ENCODE results near the gene ATP11C. TPM values are rescaled to one million over a fixed set of nuclear protein-coding genes. Genes with fewer than 3 reads are reported as not detected.
"Not testable (repeated sequence)": the region's sequence is repeated elsewhere in the genome, so short reads cannot be mapped to it uniquely, and the experiment has no call there.

The ATP11C gene
- total RNA-seq, 4 donors from 2014 or later, result 22.8 to 40.3 (median 26.2) TPM

DNA sequence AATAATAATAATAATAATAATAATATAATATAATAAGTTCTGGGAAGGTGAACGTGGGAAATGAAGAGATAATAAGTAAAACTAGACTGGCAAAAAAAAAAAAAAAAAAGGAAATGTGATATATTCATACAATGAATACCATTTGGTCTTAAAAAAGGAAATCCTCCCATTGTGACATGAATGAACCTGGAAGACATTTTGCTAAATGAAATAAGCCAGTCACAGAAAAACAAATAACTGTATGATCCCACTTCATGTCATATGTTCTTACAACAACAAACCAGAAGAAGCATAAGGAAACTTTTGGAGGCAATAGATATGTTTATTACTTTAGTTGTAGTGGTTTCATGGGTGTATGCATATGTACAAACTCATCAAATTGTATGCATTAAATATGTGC, 63.1 kb downstream of the ATP11C start:
- no peak for DNase-seq
- no peaks in the 10 kb centered on the region for H3K27me3 ChIP-seq
- intact Hi-C loops (cut with DNase I), result no loop called here
- no peaks in the 10 kb centered on the region for H3K36me3 ChIP-seq
- TF ChIP-seq, protein P1, sequence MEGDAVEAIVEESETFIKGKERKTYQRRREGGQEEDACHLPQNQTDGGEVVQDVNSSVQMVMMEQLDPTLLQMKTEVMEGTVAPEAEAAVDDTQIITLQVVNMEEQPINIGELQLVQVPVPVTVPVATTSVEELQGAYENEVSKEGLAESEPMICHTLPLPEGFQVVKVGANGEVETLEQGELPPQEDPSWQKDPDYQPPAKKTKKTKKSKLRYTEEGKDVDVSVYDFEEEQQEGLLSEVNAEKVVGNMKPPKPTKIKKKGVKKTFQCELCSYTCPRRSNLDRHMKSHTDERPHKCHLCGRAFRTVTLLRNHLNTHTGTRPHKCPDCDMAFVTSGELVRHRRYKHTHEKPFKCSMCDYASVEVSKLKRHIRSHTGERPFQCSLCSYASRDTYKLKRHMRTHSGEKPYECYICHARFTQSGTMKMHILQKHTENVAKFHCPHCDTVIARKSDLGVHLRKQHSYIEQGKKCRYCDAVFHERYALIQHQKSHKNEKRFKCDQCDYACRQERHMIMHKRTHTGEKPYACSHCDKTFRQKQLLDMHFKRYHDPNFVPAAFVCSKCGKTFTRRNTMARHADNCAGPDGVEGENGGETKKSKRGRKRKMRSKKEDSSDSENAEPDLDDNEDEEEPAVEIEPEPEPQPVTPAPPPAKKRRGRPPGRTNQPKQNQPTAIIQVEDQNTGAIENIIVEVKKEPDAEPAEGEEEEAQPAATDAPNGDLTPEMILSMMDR (IDR thresholded peaks at IDR 0.05), result no peak
- no peak for TF ChIP-seq POLR2A (IDR thresholded peaks at IDR 0.05)
- H3K9me3 ChIP-seq, result no peaks in the 10 kb centered on the region
- H3K4me1 ChIP-seq, result no peaks in the 10 kb centered on the region
- H3K4me3 ChIP-seq (replicated peaks in 1 of 3), result no peak overlapping the region
- H3K27ac ChIP-seq, result no peak overlapping the region
- WGBS, 2 donors, result 72 to 84% methylated on average over 1 of the region's 1 CpG

DNA sequence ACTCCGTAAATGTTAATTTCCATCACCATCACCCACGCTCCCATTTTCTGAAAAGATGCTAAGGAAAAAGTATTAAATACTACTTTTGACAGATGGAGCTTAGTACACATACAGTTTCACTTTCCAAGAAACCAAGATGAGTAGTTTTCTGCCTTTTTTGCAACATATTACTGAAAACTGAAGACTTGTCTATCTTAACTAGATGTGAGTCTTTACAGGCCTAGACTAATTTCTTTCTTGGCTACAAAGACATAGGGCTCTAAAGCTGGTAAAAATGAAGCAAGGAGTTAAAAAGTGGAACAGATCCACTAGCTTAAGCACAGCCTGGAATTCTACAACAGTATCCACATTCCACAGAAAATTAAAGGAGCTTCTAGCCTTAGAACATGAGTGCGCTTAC, 68.2 kb downstream of the ATP11C start:
- no peak for DNase-seq
- Histone ChIP-seq H3K4me1 (no peaks in the 10 kb centered on the region), H3K27me3 (no peaks in the 10 kb centered on the region), H3K36me3 (no peaks in the 10 kb centered on the region), H3K4me3 (replicated peaks in 1 of 3) (no peak overlapping the region), H3K9me3 (no peaks in the 10 kb centered on the region), H3K27ac (no peak overlapping the region)
- TF ChIP-seq, protein P1 (IDR thresholded peaks at IDR 0.05), result no peak
- TF ChIP-seq POLR2A (IDR thresholded peaks at IDR 0.05), result no peak
- intact Hi-C loops (cut with DNase I), result no loop called here
- WGBS, 2 donors, result 95 to 100% methylated on average over 3 of the region's 3 CpGs

DNA sequence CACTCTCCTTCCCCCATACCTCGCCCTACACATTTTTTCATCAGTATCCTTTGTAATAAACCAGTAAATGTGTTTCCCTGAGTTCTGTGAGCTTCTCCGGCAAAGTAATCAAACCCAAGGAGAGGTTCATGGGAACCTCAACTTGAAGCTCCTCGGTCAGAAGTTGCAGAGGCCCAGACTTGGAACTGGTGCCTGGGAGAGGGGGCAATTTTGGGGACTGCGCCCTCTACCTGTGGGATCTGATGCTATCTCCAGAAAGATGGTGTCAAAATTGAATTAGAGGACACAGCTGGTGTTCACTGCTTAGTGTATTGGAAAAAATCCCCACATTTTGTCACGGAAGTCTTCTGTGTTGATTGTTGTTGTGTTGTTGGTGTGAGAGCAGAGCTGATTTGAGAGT, 70.6 kb downstream of the ATP11C start:
- no peaks in the 10 kb centered on the region for H3K4me1 ChIP-seq

DNA sequence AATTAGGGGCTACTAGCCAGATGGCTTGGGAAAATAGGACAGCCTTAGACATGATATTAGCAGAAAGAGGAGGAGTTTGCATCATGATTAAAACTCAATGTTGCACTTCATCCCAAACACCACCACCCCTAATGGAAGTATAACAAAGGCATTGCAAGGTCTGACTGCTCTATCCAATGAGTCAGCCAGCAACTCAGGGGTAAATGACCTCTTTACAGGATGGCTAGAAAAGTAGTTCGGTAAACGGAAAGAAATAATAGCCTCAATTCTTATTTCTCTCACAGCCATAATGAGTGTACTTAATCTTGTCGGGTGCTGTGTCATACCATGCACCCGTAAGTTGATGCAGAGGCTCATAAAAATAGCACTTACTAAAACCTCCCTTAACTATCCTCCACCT, 76.0 kb downstream of the ATP11C start:
- WGBS, 2 donors, result 89 to 95% methylated on average over 4 of the region's 4 CpGs
- DNase-seq; H3K27ac ChIP-seq; intact Hi-C loops (cut with DNase I); H3K4me1 ChIP-seq; H3K9me3 ChIP-seq; H3K27me3 ChIP-seq; H3K36me3 ChIP-seq; H3K4me3 ChIP-seq (replicated peaks in 1 of 3): not testable (repeated sequence)

More for the DNA sequence above, 70.6 kb downstream of the ATP11C start:
- TF ChIP-seq, protein P1 (IDR thresholded peaks at IDR 0.05), result no peak
- TF ChIP-seq POLR2A (IDR thresholded peaks at IDR 0.05), result no peak
- 97% methylated on average over 5 of the region's 5 CpGs for WGBS, 2 donors
- intact Hi-C loops (cut with DNase I), result no loop called here
- no peak overlapping the region for H3K4me3 ChIP-seq (replicated peaks in 1 of 3)
- no peaks in the 10 kb centered on the region for H3K27me3 ChIP-seq
- H3K27ac ChIP-seq, result no peak overlapping the region
- no peaks in the 10 kb centered on the region for H3K36me3 ChIP-seq
- no peak for DNase-seq
- no peaks in the 10 kb centered on the region for H3K9me3 ChIP-seq

DNA sequence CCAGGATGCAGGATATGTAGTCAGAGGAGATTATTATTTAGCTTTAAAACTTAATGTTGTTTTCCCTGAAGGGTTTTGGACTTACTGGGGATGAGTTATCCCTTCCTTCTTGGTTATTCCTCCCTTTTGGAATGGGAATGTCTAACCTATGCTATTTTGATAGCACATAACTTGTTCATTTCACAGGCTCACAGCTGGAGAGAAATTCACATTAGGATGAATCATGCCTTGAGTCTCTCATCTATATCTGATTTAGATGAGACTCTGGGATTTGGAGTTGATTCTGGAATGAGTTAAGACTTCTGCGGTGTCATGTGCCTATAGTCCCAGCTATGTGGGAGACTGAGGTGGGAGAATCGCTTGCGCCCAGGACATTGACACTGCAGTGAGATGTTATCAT, 81.1 kb downstream of the ATP11C start:
- 95 to 96% methylated on average over 3 of the region's 3 CpGs for whole genome bisulfite sequencing, 2 donors
- TF ChIP-seq POLR2A (IDR thresholded peaks at IDR 0.05), result no peak
- TF ChIP-seq, protein P1 (IDR thresholded peaks at IDR 0.05), result no peak
- H3K4me3 ChIP-seq (replicated peaks in 1 of 3), result no peak overlapping the region
- no peaks in the 10 kb centered on the region for H3K9me3 ChIP-seq
- no peaks in the 10 kb centered on the region for H3K27me3 ChIP-seq
- no peaks in the 10 kb centered on the region for H3K36me3 ChIP-seq
- H3K4me1 ChIP-seq, result no peaks in the 10 kb centered on the region
- no peak for DNase-seq
- intact Hi-C loops (cut with DNase I), result no loop called here
- no peak overlapping the region for H3K27ac ChIP-seq

DNA sequence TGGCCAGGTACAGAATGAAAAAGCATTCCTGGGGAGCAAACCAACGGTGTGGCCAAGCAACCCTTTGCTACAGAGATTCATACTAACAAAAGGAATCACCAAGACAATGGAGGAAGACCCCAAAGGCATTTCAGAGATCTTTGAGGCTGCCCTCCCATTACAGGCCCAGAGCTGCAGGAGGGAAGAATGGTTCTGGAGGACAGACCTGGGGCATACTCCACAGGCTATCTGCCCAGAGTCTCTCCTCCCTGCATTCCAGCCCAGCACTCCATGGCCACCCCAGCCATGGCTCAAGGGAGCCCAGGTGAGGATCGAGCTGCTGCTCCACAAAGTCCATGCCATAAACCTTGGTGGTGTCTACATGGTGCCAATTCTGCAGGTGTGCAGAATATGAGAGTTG, 81.9 kb downstream of the ATP11C start:
- TF ChIP-seq, protein P1 (IDR thresholded peaks at IDR 0.05), result no peak
- TF ChIP-seq POLR2A (IDR thresholded peaks at IDR 0.05), result no peak
- no peak overlapping the region for H3K4me3 ChIP-seq (replicated peaks in 1 of 3)
- 82 to 100% methylated on average over 1 to 2 of the region's 2 CpGs for WGBS, 2 donors
- H3K27me3 ChIP-seq, result no peaks in the 10 kb centered on the region
- H3K27ac ChIP-seq, result no peak overlapping the region
- no peaks in the 10 kb centered on the region for H3K36me3 ChIP-seq
- intact Hi-C loops (cut with DNase I), result no loop called here
- no peaks in the 10 kb centered on the region for H3K9me3 ChIP-seq
- no peaks in the 10 kb centered on the region for H3K4me1 ChIP-seq
- no peak for DNase-seq

All from thyroid gland (tissue), 4 donors.